BJ (cell line): ENCODE measurements around the gene SNX33. TPM values are rescaled to one million over a fixed set of nuclear protein-coding genes. Genes with fewer than 3 reads are reported as not detected.
A peak's percentile ranks its signal among the peaks of the same experiment; 100 is the strongest.

Experiments
- CTCF ChIA-PET: fragments of 350-600 bp; formaldehyde crosslinking; extraction: SDS; loops from one replicate; lab custom pipeline; 2021; ENCODE audit warnings: antibody characterized with exemption, inconsistent platforms; lab: Yijun Ruan, JAX
- POLR2A ChIA-PET: fragments of 300-600 bp; sonication (Branson Sonifier 250); formaldehyde crosslinking; extraction: SDS; loops from one replicate; lab custom pipeline; 2021; ENCODE audit warnings: antibody characterized with exemption; lab: Charles Lee
- DNase-seq: peaks from one replicate; pipeline ENCODE4 v3.0.0-alpha.2; 2011; ENCODE audit warnings: low read depth
- H3K27me3 ChIP-seq: 2 replicates; pipeline ENCODE4 v1.6.0; 2011; ENCODE audit warnings: low read length; ENCODE audit not compliant: control insufficient read depth, insufficient read depth
- H3K36me3 ChIP-seq: 2 replicates; pipeline ENCODE4 v1.5.1; 2011; ENCODE audit warnings: low read length; ENCODE audit not compliant: control insufficient read depth, insufficient read depth
- H3K4me3 ChIP-seq: 2 replicates; pipeline ENCODE4 v1.5.1; 2011; ENCODE audit warnings: low read depth, mild to moderate bottlenecking, control low read depth, low read length
- CTCF ChIP-seq: IDR thresholded peaks from 2 replicates; pipeline ENCODE4 v1.5.1; 2011; ENCODE audit warnings: low read depth, mild to moderate bottlenecking, control low read depth, inconsistent platforms, low read length, moderate library complexity; ENCODE audit not compliant: insufficient read depth
- polyA plus RNA-seq: library from polyadenylated mRNA; depleted of rRNA; stranded (reverse); fragments of >200 nt; gene quantifications from 2 replicates; pipeline ENCODE4 v1.2.3, GENCODE V29; 2011

The SNX33 gene
- polyA plus RNA-seq, 1 experiment: 23.5 TPM

- CTCF ChIA-PET: no interaction called here
Measured at GRCh38 chr15:75656813-75657212, 9.1 kb downstream of the SNX33 start.

GRCh38 chr15:75659141-75659771 lies 11.5 kb downstream of the SNX33 start:
- POLR2A ChIA-PET: no interaction called here
- peaks cover 18% of the 10 kb centered on the region for H3K36me3 ChIP-seq
- no peak for DNase-seq
- H3K27me3 ChIP-seq: no peaks in the 10 kb centered on the region
- CTCF ChIA-PET: interaction anchor here (1.1 kb wide), 1 partner anchor 17 kb away, joined by 3 read pairs; no protein-coding TSS in a partner anchor
- H3K4me3 ChIP-seq: no peak overlapping the region
- no peak for TF ChIP-seq CTCF

More at GRCh38 chr15:75656813-75657212, 9.1 kb downstream of the SNX33 start:
- H3K27me3 ChIP-seq: no peaks in the 10 kb centered on the region
- H3K36me3 ChIP-seq: peaks cover 17% of the 10 kb centered on the region
- DNase-seq: no peak
- TF ChIP-seq CTCF: no peak
- no peak overlapping the region for H3K4me3 ChIP-seq
- POLR2A ChIA-PET: no interaction called here

GRCh38 chr15:75659928-75660645 lies 12.4 kb downstream of the SNX33 start:
- DNase-seq: no peak
- CTCF ChIA-PET: interaction anchor here (1.5 kb wide), 1 partner anchor 10 kb away, joined by 7 read pairs; no protein-coding TSS in a partner anchor
- no peak overlapping the region for H3K4me3 ChIP-seq
- TF ChIP-seq CTCF: no peak
- POLR2A ChIA-PET: interaction anchor here (1.3 kb wide), 1 partner anchor 11 kb away, joined by 4 read pairs; no protein-coding TSS in a partner anchor
- no peaks in the 10 kb centered on the region for H3K27me3 ChIP-seq
- H3K36me3 ChIP-seq: peaks cover 18% of the 10 kb centered on the region

GRCh38 chr15:75661100-75661755 lies 13.5 kb downstream of the SNX33 start:
- Histone ChIP-seq H3K36me3 (peaks cover 18% of the 10 kb centered on the region), H3K4me3 (no peak overlapping the region), H3K27me3 (no peaks in the 10 kb centered on the region)
- ChIA-PET CTCF (interaction anchor here (1.2 to 1.5 kb wide), 3 partner anchors 11 to 14 kb away, joined by 4 to 8 read pairs (median 7); partner anchors contain the start of gene SNX33), POLR2A (interaction anchor here (0.6 to 1.3 kb wide), 5 partner anchors 12 to 209 kb away, joined by 3 to 12 read pairs (median 6); partner anchors contain the start of gene SNX33)
- DNase-seq: peak; percentile 80
- TF ChIP-seq CTCF: no peak
